B cell (primary cell): ENCODE results near the gene NT5C3A.

Source experiments
- CTCF ChIP-seq: fragments of 200-600 bp; IDR thresholded peaks from one replicate; pipeline ENCODE4 v1.8.0; 2022; ENCODE audit warnings: antibody characterized with exemption, mild to moderate bottlenecking
- EZH2 ChIP-seq: IDR thresholded peaks from 2 replicates; pipeline ENCODE4 v1.6.1; 2012; ENCODE audit warnings: borderline replicate concordance, low read depth, mild to moderate bottlenecking, moderate library complexity, low read length; ENCODE audit not compliant: insufficient read depth, poor library complexity, severe bottlenecking

GRCh38 chr7:33061282-33061937, 1.2 kb downstream of the NT5C3A start:
- TF ChIP-seq CTCF: no peak
- no peak for TF ChIP-seq EZH2
